Measurements from ENCODE around the gene RPL7A. TPM values are rescaled to one million over a fixed set of nuclear protein-coding genes. Genes with fewer than 3 reads are reported as not detected.

Gene RPL7A
- total RNA-seq, 2 donors from 2014 or later: 1,478 to 1,480 TPM

DNA sequence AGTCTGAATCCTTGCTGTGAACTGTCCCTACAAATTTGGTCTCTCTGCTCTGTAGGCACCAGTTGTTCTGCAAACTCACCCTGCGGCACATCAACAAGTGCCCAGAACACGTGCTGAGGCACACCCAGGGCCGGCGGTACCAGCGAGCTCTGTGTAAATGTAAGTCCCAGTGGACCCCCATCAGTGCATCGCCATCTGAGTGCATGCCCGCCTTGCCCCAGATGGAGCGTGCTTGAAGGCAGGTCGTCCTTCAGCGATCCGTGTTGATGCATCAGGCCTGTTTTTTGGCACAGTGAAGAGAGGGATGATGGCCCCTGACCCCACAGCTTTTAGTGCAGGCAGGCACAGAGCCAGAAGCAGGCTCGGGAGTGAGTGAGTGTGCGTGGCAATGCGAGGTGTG lies 9.6 kb downstream of the RPL7A start:
- Histone ChIP-seq H3K27me3 (no peaks in the 10 kb centered on the region), H3K4me3 (no peak overlapping the region), H3K27ac (no peak overlapping the region), H3K36me3 (replicated peaks in 1 of 2; ENCODE audit: insufficient read depth in 1 of 2, low read depth in 2 of 2) (peaks cover 0 to 8% of the 10 kb centered on the region in 2 donors), H3K9me3 (no peaks in the 10 kb centered on the region), H3K4me1 (peaks cover 49% of the 10 kb centered on the region)
- intact Hi-C loops (cut with DNase I): no loop called here
- DNase-seq (no peak), ATAC-seq (no peak)
- no peak for TF ChIP-seq POLR2A (IDR thresholded peaks at IDR 0.05)
- TF ChIP-seq, protein P1, sequence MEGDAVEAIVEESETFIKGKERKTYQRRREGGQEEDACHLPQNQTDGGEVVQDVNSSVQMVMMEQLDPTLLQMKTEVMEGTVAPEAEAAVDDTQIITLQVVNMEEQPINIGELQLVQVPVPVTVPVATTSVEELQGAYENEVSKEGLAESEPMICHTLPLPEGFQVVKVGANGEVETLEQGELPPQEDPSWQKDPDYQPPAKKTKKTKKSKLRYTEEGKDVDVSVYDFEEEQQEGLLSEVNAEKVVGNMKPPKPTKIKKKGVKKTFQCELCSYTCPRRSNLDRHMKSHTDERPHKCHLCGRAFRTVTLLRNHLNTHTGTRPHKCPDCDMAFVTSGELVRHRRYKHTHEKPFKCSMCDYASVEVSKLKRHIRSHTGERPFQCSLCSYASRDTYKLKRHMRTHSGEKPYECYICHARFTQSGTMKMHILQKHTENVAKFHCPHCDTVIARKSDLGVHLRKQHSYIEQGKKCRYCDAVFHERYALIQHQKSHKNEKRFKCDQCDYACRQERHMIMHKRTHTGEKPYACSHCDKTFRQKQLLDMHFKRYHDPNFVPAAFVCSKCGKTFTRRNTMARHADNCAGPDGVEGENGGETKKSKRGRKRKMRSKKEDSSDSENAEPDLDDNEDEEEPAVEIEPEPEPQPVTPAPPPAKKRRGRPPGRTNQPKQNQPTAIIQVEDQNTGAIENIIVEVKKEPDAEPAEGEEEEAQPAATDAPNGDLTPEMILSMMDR (IDR thresholded peaks at IDR 0.05): no peak
- 76 to 79% methylated on average over 3 to 14 of the region's 14 CpGs for WGBS, 2 donors

DNA sequence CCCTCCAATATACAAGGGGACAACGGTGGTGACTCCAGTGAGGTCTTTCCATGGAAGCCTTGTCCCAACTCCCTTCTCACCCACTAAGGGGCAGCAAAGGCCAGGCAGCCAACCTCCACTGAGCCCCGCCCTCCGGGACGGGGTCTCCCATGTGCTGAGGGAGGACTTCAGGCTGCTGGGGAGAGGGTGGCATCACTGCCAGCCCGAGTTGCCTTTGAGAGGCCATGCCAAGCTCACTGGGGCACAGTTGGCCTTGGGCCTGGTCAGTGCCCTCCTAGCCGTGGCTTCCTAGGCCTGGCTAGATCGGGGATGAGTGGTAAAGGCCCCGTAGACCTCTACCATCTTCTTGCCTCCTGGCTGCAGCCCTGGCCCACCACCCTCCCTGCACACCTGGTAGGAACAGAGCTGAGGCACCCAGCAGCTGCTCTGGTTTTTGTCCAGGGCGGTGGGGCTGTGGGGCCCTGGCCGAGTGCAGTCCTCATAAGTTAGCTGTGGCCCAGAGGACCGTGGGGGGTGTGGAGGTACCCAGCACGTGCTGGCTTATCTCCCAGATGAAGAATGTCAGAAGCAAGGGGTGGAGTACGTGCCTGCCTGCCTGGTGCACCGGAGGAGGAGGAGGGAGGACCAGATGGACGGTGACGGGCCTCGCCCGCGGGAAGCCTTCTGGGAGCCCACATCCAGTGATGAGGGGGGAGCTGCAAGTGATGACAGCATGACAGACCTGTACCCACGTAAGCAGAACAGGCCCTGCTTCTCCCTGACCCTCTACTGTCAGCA lies 11.6 kb downstream of the RPL7A start:
- intact Hi-C loops (cut with DNase I): no loop called here
- H3K27ac ChIP-seq: peak overlapping the region in 1 of 4 donors; percentile 16
- peaks cover 0 to 16% of the 10 kb centered on the region in 2 donors for H3K36me3 ChIP-seq (replicated peaks in 1 of 2; ENCODE audit: insufficient read depth in 1 of 2, low read depth in 2 of 2)
- H3K9me3 ChIP-seq: no peaks in the 10 kb centered on the region
- H3K4me1 ChIP-seq: peaks cover 45% of the 10 kb centered on the region
- no peak overlapping the region for H3K4me3 ChIP-seq
- WGBS, 2 donors: 35 to 42% methylated on average over 14 to 20 of the region's 20 CpGs
- DNase-seq: peak in 1 of 4 donors; percentile 42
- no peaks in the 10 kb centered on the region for H3K27me3 ChIP-seq
- TF ChIP-seq POLR2A (IDR thresholded peaks at IDR 0.05): no peak
- TF ChIP-seq, protein P1 (IDR thresholded peaks at IDR 0.05): peak in 5 of 7 experiments; percentile 26 to 45 (median 35)
- ATAC-seq: no peak

DNA sequence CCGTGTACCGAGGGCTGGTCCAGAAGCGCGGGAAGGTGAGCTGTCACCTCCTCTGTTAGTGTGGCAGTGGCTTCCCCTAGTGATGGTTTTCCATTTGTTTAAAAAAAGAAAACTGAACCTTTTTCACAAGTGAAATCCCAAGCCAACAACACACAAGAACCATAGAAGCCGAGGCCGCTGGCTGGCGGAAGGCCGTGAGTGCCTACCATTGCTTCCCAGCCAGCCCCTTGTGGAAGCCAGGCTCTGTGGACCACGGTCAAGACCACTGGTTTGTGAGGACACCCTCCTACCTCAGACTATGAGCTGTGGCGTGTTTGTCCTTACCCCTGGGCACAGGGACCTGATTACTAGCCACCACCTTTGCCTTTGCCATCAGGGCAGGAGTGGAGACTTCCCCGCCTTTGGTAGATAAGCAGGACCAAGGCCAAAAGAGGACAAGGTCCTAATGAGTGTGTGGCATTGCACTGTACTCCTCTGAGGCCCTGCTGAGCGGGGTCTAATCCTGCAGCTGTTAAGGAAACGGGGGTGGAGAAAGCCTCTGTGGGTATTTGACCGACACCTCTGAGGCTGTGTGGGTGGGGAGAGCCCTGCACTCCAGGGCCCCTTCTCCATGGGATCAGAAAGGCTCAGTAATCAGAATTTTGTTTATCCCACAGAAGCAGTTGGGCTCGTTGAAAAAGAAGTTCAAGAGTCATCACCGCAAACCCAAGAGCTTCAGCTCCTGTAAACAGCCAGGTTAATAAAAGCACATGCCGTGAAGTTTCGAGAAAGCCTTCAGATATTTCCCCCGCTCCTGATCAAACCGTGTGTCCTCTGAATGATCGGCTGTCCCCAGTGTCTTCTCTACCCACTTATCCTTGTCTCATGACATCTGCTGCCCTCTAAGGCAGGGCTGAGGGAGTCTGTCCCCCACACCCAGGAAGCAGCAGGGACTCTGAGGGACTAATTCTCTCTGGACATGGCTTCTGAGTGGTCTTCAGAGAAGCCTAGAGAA lies 12.7 kb downstream of the RPL7A start:
- TF ChIP-seq, protein P1 (IDR thresholded peaks at IDR 0.05): no peak
- TF ChIP-seq POLR2A (IDR thresholded peaks at IDR 0.05): no peak
- 66 to 73% methylated on average over 21 of the region's 21 CpGs for WGBS, 2 donors
- intact Hi-C loops (cut with DNase I): no loop called here
- Histone ChIP-seq H3K4me3 (no peak overlapping the region), H3K27ac (peak overlapping the region in 1 of 4 donors; percentile 17), H3K36me3 (replicated peaks in 1 of 2; ENCODE audit: insufficient read depth in 1 of 2, low read depth in 2 of 2) (peaks cover 0 to 20% of the 10 kb centered on the region in 2 donors), H3K9me3 (no peaks in the 10 kb centered on the region), H3K27me3 (no peaks in the 10 kb centered on the region), H3K4me1 (peaks cover 40% of the 10 kb centered on the region)
- ATAC-seq (no peak), DNase-seq (no peak)

DNA sequence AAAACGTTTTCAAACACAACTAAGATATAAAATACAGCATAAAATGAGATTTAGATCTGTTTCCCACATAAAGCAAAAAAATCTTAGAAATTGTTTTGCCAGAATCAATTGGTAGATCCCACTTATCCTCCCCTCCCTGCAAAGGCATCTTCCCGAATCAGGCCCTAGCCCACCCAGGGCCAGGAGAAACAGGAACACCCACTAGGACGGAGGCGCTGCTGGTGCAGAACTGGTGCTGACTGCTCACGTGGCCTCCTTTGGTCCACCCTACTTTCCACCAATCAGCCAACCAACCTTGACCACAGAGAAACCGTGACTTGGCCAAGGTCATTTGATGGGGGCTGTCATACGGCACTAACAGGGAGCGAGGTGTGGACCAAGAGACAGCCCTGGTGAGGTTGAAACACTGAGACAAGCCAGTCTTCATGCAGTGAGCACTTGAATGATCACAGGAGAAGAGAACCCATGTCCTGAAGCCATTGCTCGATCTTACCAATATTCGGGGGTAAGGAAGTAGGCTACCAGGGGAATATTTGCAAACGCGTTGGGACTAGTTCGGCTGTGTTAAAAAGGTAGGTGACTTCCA lies 13.6 kb downstream of the RPL7A start:
- DNase-seq (no peak), ATAC-seq (no peak)
- Histone ChIP-seq H3K9me3 (no peaks in the 10 kb centered on the region), H3K27ac (peak overlapping the region in 1 of 4 donors; percentile 7), H3K4me3 (no peak overlapping the region), H3K4me1 (peaks cover 44% of the 10 kb centered on the region), H3K36me3 (replicated peaks in 1 of 2; ENCODE audit: insufficient read depth in 1 of 2, low read depth in 2 of 2) (peaks cover 4 to 25% of the 10 kb centered on the region in 2 donors), H3K27me3 (no peaks in the 10 kb centered on the region)
- intact Hi-C loops (cut with DNase I): no loop called here
- TF ChIP-seq, protein P1 (IDR thresholded peaks at IDR 0.05): no peak
- TF ChIP-seq POLR2A (IDR thresholded peaks at IDR 0.05): no peak
- 60 to 61% methylated on average over 13 of the region's 13 CpGs for WGBS, 2 donors
